Spleen (tissue), 13 donors: ENCODE results near the gene LAMP2. TPM values are rescaled to one million over a fixed set of nuclear protein-coding genes. Genes with fewer than 3 reads are reported as not detected.
A peak's percentile ranks its signal among the peaks of the same experiment; 100 is the strongest.

Source experiments
- DNase-seq: peaks from one replicate; pipeline ENCODE4 v3.0.0-alpha.2; 2020
- H3K27ac ChIP-seq, 8 donors: fragments of 200-600 bp; sonication (generic) in 7 of 8; 1 replicate in 4 of 8; 2 replicates in 4 of 8; pipeline versions ENCODE4 v1.5.0 to v1.8.0; 2016 to 2021; ENCODE audit warnings: inconsistent platforms in 4 of 8, mild to moderate bottlenecking in 4 of 8, moderate library complexity in 1 of 8
- H3K27me3 ChIP-seq, 7 donors: fragments of 200-600 bp; sonication (generic) in 6 of 7; replicated peaks in 1 of 7; 1 replicate in 4 of 7; 2 replicates in 3 of 7; pipeline versions ENCODE4 v1.5.0 to v1.8.0; 2016 to 2021; ENCODE audit warnings: inconsistent platforms in 3 of 7, mild to moderate bottlenecking in 1 of 7
- H3K36me3 ChIP-seq, 6 donors: fragments of 200-600 bp; sonication (generic) in 5 of 6; 1 replicate in 4 of 6; 2 replicates in 2 of 6; pipeline versions ENCODE4 v1.5.0 to v1.8.0; 2016 to 2021; ENCODE audit warnings: inconsistent platforms in 2 of 6
- H3K4me1 ChIP-seq, 6 donors: fragments of 200-600 bp; sonication (generic) in 5 of 6; 1 replicate in 3 of 6; 2 replicates in 3 of 6; pipeline versions ENCODE4 v1.5.0 to v1.8.0; 2016 to 2021; ENCODE audit warnings: inconsistent platforms in 3 of 6
- H3K4me3 ChIP-seq, 8 donors: fragments of 200-600 bp; sonication (generic) in 7 of 8; 1 replicate in 4 of 8; 2 replicates in 4 of 8; pipeline versions ENCODE4 v1.5.0 to v1.8.0; 2016 to 2021; ENCODE audit warnings: inconsistent platforms in 4 of 8, mild to moderate bottlenecking in 4 of 8, moderate library complexity in 2 of 8
- H3K9me3 ChIP-seq, 8 donors: fragments of 200-600 bp; sonication (generic) in 7 of 8; 1 replicate in 4 of 8; 2 replicates in 4 of 8; pipeline versions ENCODE4 v1.5.0 to v1.8.0; 2016 to 2021; ENCODE audit warnings: inconsistent platforms in 4 of 8
- POLR2A ChIP-seq, 3 donors: fragments of 450-650 bp; IDR thresholded peaks; one replicate each; pipeline ENCODE4 v1.5.1; 2017; ENCODE audit warnings: antibody characterized with exemption in 3 of 3, mild to moderate bottlenecking in 1 of 3
- POLR2AphosphoS5 ChIP-seq, 3 donors: sonication (generic); formaldehyde crosslinking; IDR thresholded peaks; one replicate each; pipeline ENCODE4 v1.5.1; 2017; ENCODE audit warnings: antibody characterized with exemption in 3 of 3
- WGBS, 5 donors: extraction: QIAGEN DNeasy Blood & Tissue Kit in 3 of 5; methylation state at CpG; one replicate each; pipeline versions ENCODE4 v1.1.5 to v1.1.7; 2013 to 2018; 5-methylcytosine and 5-hydroxymethylcytosine counted together
- intact Hi-C: fragments of 100-400 bp; cut with DNase I; formaldehyde crosslinking; loops from one replicate; pipeline ENCODE4 v1.15.0; 2023; ENCODE audit warnings: low total_unique reads
- long read RNA-seq, 2 donors: transcript quantifications; one replicate each; lab custom pipeline, GENCODE V29; 2026
- polyA plus RNA-seq, 3 donors: library from polyadenylated mRNA; stranded (reverse); fragments of 200-250 nt; gene quantifications; one replicate each; pipeline ENCODE4 v1.2.1, GENCODE V29; 2013
- total RNA-seq, 7 donors: library from RNA; depleted of rRNA in 3 of 7; stranded (reverse); fragments of >200 nt in 3 of 7; fragmentation: NEBNext Ultra II Directional in 4 of 7; extraction: Animal tissue kit (Norgen Biotek cat#: 25700) in 4 of 7; gene quantifications; one replicate each; pipeline versions ENCODE4 v1.1.0 to v1.2.1, GENCODE V29; 2016 to 2021
- TF ChIP-seq, protein P1 (sequence below), 11 experiments: fragments of 200-600 bp in 7 of 11; fragments of 450-650 bp in 4 of 11; sonication (generic) in 4 of 11; IDR thresholded peaks in 8 of 11; conservative IDR thresholded peaks in 3 of 11; 1 replicate in 7 of 11; 2 replicates in 4 of 11; pipeline versions ENCODE4 v1.4.0 to v1.8.0; 2016 to 2021; ENCODE audit warnings: antibody characterized with exemption in 11 of 11, inconsistent platforms in 4 of 11, mild to moderate bottlenecking in 1 of 11
- donor health status: healthy with polysubstance abuse.
- donor health status: DM: no; HTN: no; CAD: no; lungs with moderate emphysema.
- donor health status: DM: no; HTN: no; CAD: no.
- donor health status: Bipolar disorder and iron deficiency.
- donor health status: healthy.
- donor health status: DM: no; HTN: no; CAD: no.
- donor health status: DM: yes; HTN: yes; CAD: no.

LAMP2 gene
- total RNA-seq, result 10 to 100 TPM; 77.2 to 99.3 (median 94.5) TPM
- 10 to 100 TPM; 13.6 to 24.2 (median 23.3) TPM for polyA plus RNA-seq
- long read RNA-seq, donor 1, full-length matches to known transcripts, result 35 of 42 reads
- long read RNA-seq, donor 1, partial matches to known transcripts, result 7 of 42 reads
- long read RNA-seq, donor 1, other reads (novel, unspliced or antisense), result 0 of 42 reads
- long read RNA-seq, donor 2, full-length matches to known transcripts, result 27 of 35 reads
- long read RNA-seq, donor 2, partial matches to known transcripts, result 8 of 35 reads
- long read RNA-seq, donor 2, other reads (novel, unspliced or antisense), result 0 of 35 reads

DNA sequence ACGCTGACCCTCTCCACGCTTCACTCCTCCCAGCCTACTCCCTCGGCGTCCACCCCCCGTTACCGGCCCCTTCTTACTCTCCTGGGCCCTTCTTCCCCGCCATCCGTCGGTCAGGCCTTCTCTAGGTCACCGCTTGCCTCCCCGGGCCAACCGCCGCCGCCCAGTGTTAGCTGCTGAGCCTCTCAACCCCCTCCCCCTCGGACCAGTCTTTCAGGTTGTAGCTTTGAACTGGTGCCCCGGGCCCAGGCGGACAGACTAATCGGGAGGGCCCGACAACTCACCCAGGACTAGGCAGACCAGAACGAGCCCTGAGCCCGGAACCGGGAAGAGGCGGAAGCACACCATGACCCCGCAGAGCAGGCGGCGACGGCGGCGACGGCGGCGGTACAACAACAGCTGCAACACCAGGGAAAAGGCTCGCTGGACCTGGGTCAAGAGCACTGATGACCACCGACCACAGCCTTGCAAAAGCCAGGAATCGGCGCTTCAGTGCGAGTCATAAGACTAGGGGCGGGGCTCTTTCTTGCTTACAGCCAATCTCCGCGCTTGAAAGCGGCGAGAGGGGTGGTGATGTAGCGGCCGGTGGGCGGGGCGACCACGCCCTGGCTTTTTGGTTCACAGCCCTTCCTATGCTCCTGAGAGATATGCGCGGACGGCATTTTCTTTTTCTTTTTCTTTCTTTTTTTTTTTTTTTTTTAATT, at the start of gene LAMP2:
Gene LAMP2, minus strand, starts transcription at position 472 of the 701 bp plus-strand sequence. Its CDS starts 127 bp downstream, at position 345.
- DNase-seq, result peak; percentile 94
- WGBS, 5 donors, result 0 to 34% (median 1%) methylated on average over 30 to 50 of the region's 50 CpGs
- Histone ChIP-seq H3K4me1 (peaks cover 0 to 45% (median 28%) of the 10 kb centered on the region in 6 donors), H3K27me3 (no peaks in the 10 kb centered on the region), H3K4me3 (peak within 1 kb of the TSS; percentile 41 to 75 (median 50)), H3K36me3 (no peaks in the 10 kb centered on the region), H3K9me3 (no peaks in the 10 kb centered on the region), H3K27ac (peak within 1 kb of the TSS; percentile 71 to 95 (median 92))
- intact Hi-C loops, result no loop called here
- peak; percentile 90 to 95 (median 92) for TF ChIP-seq POLR2AphosphoS5 (IDR thresholded peaks at IDR 0.05)
- TF ChIP-seq, protein P1, sequence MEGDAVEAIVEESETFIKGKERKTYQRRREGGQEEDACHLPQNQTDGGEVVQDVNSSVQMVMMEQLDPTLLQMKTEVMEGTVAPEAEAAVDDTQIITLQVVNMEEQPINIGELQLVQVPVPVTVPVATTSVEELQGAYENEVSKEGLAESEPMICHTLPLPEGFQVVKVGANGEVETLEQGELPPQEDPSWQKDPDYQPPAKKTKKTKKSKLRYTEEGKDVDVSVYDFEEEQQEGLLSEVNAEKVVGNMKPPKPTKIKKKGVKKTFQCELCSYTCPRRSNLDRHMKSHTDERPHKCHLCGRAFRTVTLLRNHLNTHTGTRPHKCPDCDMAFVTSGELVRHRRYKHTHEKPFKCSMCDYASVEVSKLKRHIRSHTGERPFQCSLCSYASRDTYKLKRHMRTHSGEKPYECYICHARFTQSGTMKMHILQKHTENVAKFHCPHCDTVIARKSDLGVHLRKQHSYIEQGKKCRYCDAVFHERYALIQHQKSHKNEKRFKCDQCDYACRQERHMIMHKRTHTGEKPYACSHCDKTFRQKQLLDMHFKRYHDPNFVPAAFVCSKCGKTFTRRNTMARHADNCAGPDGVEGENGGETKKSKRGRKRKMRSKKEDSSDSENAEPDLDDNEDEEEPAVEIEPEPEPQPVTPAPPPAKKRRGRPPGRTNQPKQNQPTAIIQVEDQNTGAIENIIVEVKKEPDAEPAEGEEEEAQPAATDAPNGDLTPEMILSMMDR (IDR thresholded peaks at IDR 0.05 in 8 of 11, conservative IDR thresholded peaks at IDR 0.05 in 3 of 11), result no peak
- TF ChIP-seq POLR2A (IDR thresholded peaks at IDR 0.05), result peak; percentile 14 to 47 (median 23)

DNA sequence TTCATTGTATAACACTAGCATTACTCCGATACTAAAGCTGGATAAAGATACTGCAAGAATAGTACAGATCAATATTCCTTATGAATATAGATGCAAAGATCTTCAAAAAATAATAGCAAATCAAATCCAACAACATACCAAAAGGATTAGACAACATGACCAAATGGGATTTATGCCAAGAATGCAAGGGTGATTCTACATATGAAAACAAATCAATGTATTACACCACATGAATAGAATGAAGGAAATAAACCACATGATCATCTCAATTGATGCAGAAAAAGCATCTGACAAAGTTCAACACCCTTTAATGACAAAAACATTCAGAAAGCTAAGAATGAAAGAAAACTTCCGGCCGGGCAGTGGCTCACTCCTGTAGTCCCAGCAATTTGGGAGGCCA, 48.8 kb upstream of the LAMP2 start:
- Histone ChIP-seq H3K36me3 (peaks cover 0 to 8% (median 0%) of the 10 kb centered on the region in 6 donors), H3K4me1 (no peaks in the 10 kb centered on the region), H3K9me3 (peaks cover 0 to 7% (median 0%) of the 10 kb centered on the region in 8 donors), H3K27me3 (no peaks in the 10 kb centered on the region), H3K4me3 (no peak overlapping the region), H3K27ac (no peak overlapping the region)
- intact Hi-C loops, result no loop called here
- TF ChIP-seq POLR2A (IDR thresholded peaks at IDR 0.05) (no peak), POLR2AphosphoS5 (IDR thresholded peaks at IDR 0.05) (no peak)
- WGBS, 5 donors, result 93 to 99% (median 97%) methylated on average over 3 of the region's 3 CpGs
- DNase-seq, result no peak

- no peaks in the 10 kb centered on the region for H3K27me3 ChIP-seq
- no peaks in the 10 kb centered on the region for H3K4me1 ChIP-seq
- H3K27ac ChIP-seq, result no peak overlapping the region
- 24 to 60% (median 33%) methylated on average over 1 of the region's 1 CpG for WGBS, 5 donors
- no peak overlapping the region for H3K4me3 ChIP-seq
- no peaks in the 10 kb centered on the region for H3K9me3 ChIP-seq
- peaks cover 0 to under 1% (median 0%) of the 10 kb centered on the region in 6 donors for H3K36me3 ChIP-seq
- TF ChIP-seq, protein P1 (IDR thresholded peaks at IDR 0.05 in 8 of 11, conservative IDR thresholded peaks at IDR 0.05 in 3 of 11), result no peak
- DNase-seq, result no peak
- intact Hi-C loops, result no loop called here
Observed at GRCh38 chrX:120514236-120514635, 45.1 kb upstream of the LAMP2 start.

GRCh38 chrX:120512627-120513026, 43.5 kb upstream of the LAMP2 start:
- intact Hi-C loops, result no loop called here
- H3K9me3 ChIP-seq, result no peaks in the 10 kb centered on the region
- WGBS, 5 donors, result 78 to 100% (median 94%) methylated on average over 2 of the region's 2 CpGs

More at GRCh38 chrX:120512627-120513026, 43.5 kb upstream of the LAMP2 start:
- H3K36me3 ChIP-seq, result no peaks in the 10 kb centered on the region
- no peak for TF ChIP-seq POLR2AphosphoS5 (IDR thresholded peaks at IDR 0.05)
- TF ChIP-seq, protein P1 (IDR thresholded peaks at IDR 0.05 in 8 of 11, conservative IDR thresholded peaks at IDR 0.05 in 3 of 11), result no peak
- TF ChIP-seq POLR2A (IDR thresholded peaks at IDR 0.05), result no peak
- H3K27me3 ChIP-seq, result no peaks in the 10 kb centered on the region
- no peak overlapping the region for H3K27ac ChIP-seq
- H3K4me1 ChIP-seq, result no peaks in the 10 kb centered on the region
- DNase-seq, result no peak
- H3K4me3 ChIP-seq, result no peak overlapping the region
